Left ventricle myocardium inferior (tissue), 1 donor: Measurements from ENCODE around the gene ESYT2. TPM values are rescaled to one million over a fixed set of nuclear protein-coding genes. Genes with fewer than 3 reads are reported as not detected.

Source experiments
- DNase-seq: peaks from one replicate; pipeline ENCODE4 v3.0.0-alpha.2; 2020
- H3K27ac ChIP-seq: fragments of 200-600 bp; replicated peaks from 2 replicates; pipeline ENCODE4 v1.8.0; 2021
- H3K27me3 ChIP-seq: fragments of 200-600 bp; 2 replicates; pipeline ENCODE4 v1.8.0; 2021; ENCODE audit warnings: low read depth
- H3K36me3 ChIP-seq: fragments of 200-600 bp; 2 replicates; pipeline ENCODE4 v1.8.0; 2021
- H3K4me1 ChIP-seq: fragments of 200-600 bp; 2 replicates; pipeline ENCODE4 v1.8.0; 2021
- H3K4me3 ChIP-seq: fragments of 200-600 bp; 2 replicates; pipeline ENCODE4 v1.8.0; 2021; ENCODE audit warnings: mild to moderate bottlenecking, moderate library complexity
- H3K9me3 ChIP-seq: fragments of 200-600 bp; replicated peaks from 2 replicates; pipeline ENCODE4 v1.8.0; 2021
- intact Hi-C: fragments of 100-400 bp; cut with micrococcal nuclease; formaldehyde crosslinking; loops from one replicate; pipeline ENCODE4 v1.11.0; 2022
- total RNA-seq: library from RNA; stranded (reverse); fragmentation: NEBNext Ultra II Directional; extraction: Animal tissue kit (Norgen Biotek cat#: 25700); gene quantifications from one replicate; pipeline ENCODE4 v1.2.1, GENCODE V29; 2021
- TF ChIP-seq, protein P1 (sequence below): fragments of 200-600 bp; IDR thresholded peaks from 2 replicates; pipeline ENCODE4 v1.8.0; 2021; ENCODE audit warnings: antibody characterized with exemption, mild to moderate bottlenecking, borderline replicate concordance
- donor health status: DM: no; HTN: yes; CAD: no; lungs with severe emphysema.

Gene ESYT2
- total RNA-seq, 1 donor from 2014 or later: 41.1 TPM

DNA sequence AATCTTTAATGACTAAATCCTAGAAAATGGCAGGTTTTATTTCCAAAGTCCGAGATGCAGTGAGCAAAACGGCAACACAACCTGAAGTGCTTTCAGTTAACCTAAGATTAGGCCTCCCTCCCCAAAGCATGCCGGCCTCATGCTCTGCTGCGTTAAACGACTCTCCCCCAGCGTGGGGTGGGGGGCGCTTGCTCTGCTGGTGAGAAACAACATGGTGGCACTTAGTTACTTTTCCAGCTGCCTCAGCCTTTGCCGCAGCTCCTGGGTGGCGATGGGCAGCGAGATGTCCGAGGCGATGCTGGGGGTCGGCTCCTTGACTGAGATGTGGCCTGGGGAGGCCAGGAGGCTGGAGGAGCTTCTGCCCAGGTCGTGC is 88.0 kb downstream of the ESYT2 start:
- TF ChIP-seq, protein P1, sequence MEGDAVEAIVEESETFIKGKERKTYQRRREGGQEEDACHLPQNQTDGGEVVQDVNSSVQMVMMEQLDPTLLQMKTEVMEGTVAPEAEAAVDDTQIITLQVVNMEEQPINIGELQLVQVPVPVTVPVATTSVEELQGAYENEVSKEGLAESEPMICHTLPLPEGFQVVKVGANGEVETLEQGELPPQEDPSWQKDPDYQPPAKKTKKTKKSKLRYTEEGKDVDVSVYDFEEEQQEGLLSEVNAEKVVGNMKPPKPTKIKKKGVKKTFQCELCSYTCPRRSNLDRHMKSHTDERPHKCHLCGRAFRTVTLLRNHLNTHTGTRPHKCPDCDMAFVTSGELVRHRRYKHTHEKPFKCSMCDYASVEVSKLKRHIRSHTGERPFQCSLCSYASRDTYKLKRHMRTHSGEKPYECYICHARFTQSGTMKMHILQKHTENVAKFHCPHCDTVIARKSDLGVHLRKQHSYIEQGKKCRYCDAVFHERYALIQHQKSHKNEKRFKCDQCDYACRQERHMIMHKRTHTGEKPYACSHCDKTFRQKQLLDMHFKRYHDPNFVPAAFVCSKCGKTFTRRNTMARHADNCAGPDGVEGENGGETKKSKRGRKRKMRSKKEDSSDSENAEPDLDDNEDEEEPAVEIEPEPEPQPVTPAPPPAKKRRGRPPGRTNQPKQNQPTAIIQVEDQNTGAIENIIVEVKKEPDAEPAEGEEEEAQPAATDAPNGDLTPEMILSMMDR: no peak
- H3K4me3 ChIP-seq: no peak overlapping the region
- intact Hi-C loops: no loop called here
- no peaks in the 10 kb centered on the region for H3K4me1 ChIP-seq
- no peak overlapping the region for H3K27ac ChIP-seq
- no peaks in the 10 kb centered on the region for H3K27me3 ChIP-seq
- H3K36me3 ChIP-seq: peaks cover 81% of the 10 kb centered on the region
- H3K9me3 ChIP-seq: no peaks in the 10 kb centered on the region
- no peak for DNase-seq

DNA sequence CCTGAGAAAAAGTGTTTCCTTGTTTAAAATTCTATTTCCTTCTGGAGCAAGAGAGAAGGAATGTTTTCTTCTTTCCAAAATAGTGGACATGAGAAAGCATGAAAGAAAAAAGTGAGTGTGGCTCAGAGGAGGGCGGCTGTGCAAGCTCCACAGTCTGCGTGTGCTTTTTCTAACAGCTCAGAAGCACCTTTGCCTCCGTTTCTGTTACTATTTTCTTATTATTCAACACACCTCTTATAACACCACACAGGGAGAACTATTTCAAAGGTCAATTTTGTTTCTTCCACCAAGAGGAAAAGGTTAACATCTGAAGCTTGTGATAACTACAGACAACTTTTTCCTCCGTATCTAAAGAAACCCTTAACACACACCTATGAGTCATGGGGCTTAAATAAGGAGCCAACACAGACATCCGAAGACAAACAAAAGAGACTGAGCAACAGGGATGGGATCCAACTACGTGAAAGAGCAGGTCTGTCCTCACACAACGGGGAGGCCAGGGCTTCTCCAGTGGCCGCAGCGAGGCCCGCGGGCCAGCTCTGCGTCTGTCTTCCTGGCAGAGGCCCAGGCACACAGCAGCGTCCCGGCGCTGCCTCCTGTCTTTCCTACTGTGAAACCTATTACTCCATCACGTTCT is 88.5 kb downstream of the ESYT2 start:
- DNase-seq: no peak
- peaks cover 86% of the 10 kb centered on the region for H3K36me3 ChIP-seq
- no peaks in the 10 kb centered on the region for H3K4me1 ChIP-seq
- intact Hi-C loops: no loop called here
- H3K4me3 ChIP-seq: no peak overlapping the region
- H3K27me3 ChIP-seq: no peaks in the 10 kb centered on the region
- TF ChIP-seq, protein P1: no peak
- no peak overlapping the region for H3K27ac ChIP-seq
- H3K9me3 ChIP-seq: no peaks in the 10 kb centered on the region

DNA sequence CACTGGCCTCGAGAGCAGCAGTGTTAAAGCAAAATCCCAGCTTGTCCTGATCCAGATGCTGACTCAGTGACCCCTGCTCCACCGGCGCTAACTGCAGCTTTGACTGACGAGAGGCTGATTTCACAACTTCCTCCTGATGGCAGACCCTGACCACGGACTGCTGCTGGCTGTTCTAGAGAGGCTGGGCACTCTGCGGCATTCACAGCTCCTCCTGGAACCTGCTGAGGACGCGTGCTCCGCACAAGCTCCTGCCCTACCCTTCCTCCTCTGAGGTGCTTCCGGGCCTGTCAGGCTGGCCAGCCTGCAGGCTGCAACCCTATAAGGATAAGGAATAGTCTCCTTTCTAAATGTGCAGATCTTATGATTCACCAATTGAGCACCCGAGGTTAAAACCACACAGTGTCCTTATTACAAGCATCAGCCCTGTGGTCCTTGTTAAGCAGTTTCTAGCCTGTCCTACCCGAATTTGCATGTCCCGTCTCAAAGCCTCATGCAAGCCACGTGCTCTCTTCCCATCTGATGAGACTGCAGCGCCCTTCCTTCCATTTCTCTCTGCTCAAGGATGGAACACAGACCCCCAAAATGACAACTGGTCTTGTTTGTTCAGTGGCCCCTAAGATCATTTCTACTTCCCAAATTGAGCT is 89.2 kb downstream of the ESYT2 start:
- no peaks in the 10 kb centered on the region for H3K27me3 ChIP-seq
- TF ChIP-seq, protein P1: no peak
- DNase-seq: no peak
- H3K4me3 ChIP-seq: no peak overlapping the region
- H3K36me3 ChIP-seq: peaks cover 92% of the 10 kb centered on the region
- H3K4me1 ChIP-seq: no peaks in the 10 kb centered on the region
- intact Hi-C loops: no loop called here
- no peaks in the 10 kb centered on the region for H3K9me3 ChIP-seq
- H3K27ac ChIP-seq: no peak overlapping the region

DNA sequence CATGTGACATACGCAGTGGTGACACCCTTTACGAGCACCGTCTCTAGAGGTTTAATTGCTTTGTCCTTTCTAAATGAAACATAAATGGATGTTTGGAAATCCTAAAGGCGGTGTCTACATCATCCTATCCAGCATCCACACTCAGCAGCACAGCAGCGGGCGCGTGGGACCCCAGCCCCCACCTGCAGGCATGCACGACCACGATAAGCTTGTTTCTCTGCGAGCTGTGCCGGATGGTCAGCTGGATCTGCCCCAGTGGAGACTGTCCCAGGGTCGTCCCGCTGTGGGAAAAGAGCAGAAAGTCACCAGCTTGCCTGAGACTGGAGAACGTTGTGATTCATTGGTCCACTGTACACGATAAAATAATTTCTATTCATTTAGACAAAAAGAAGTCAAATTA is 90.5 kb downstream of the ESYT2 start:
- Histone ChIP-seq H3K4me1 (no peaks in the 10 kb centered on the region), H3K36me3 (peaks cover 98% of the 10 kb centered on the region), H3K9me3 (no peaks in the 10 kb centered on the region), H3K27ac (no peak overlapping the region), H3K27me3 (no peaks in the 10 kb centered on the region), H3K4me3 (no peak overlapping the region)
- no peak for DNase-seq
- intact Hi-C loops: no loop called here
- TF ChIP-seq, protein P1: no peak

DNA sequence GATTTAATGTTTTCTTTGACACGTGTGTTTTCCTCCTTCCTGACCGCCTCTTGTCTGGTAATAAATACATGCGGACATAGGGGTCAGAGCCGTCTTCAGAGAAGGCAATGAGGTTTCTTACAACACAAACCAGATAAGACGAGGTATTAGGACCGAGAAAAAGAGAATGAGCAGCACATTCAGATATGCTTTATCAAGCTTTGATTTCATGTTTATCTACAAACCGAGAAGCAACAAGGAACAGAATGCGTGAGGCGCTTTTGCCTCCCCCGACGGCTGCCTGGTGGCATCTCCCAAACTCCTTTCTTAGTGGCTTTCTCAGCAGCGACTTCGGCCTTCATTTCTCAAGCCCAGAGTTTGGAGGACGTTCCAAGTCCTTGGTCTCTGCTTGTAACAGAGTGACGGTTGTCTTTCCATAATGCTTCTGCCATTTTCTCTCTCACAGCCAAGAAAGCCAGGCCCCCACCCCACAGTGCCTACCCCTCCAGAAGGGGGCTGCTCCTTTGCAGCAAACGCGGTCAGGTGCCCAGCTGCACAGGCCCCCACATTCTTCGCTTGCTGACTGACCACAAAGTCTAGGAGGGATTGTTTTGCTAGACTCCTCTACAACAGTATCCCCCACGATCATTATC is 92.1 kb downstream of the ESYT2 start:
- no peaks in the 10 kb centered on the region for H3K4me1 ChIP-seq
- H3K36me3 ChIP-seq: peaks cover 97% of the 10 kb centered on the region
- intact Hi-C loops: no loop called here
- TF ChIP-seq, protein P1: no peak
- H3K4me3 ChIP-seq: no peak overlapping the region
- no peaks in the 10 kb centered on the region for H3K9me3 ChIP-seq
- H3K27me3 ChIP-seq: no peaks in the 10 kb centered on the region
- no peak for DNase-seq
- H3K27ac ChIP-seq: no peak overlapping the region
